Endothelial cell of umbilical vein (primary cell): ENCODE data around the gene DLGAP4. TPM values are rescaled to one million over a fixed set of nuclear protein-coding genes. Genes with fewer than 3 reads are reported as not detected.

Experiments used
- BruUV-seq: library from RNA; stranded (reverse); fragments of 400-500 nt; replicated peaks from 2 replicates; lab custom pipeline; 2021; lab: Mats Ljungman, UMichigan
- CTCF ChIA-PET: fragments of 300-600, 350-600 bp; sonication (Branson Sonifier 250); formaldehyde crosslinking; loops from one replicate; lab custom pipeline; 2021; ENCODE audit warnings: antibody characterized with exemption, inconsistent platforms; lab: Charles Lee
- POLR2A ChIA-PET: fragments of 300-600, 350-600 bp; sonication (Branson Sonifier 250); formaldehyde crosslinking; loops from one replicate; lab custom pipeline; 2021; ENCODE audit warnings: antibody characterized with exemption, inconsistent platforms; lab: Charles Lee
- DNase-seq: peaks from one replicate; pipeline ENCODE4 v3.0.0-alpha.2; 2011; ENCODE audit warnings: low read depth, low spot score
- FAIRE-seq: peaks from 2 replicates; lab custom pipeline; 2011; peaks lifted over from hg19 to GRCh38; lab: Jason Lieb, UNC
- H2AFZ ChIP-seq: 2 replicates; pipeline ENCODE4 v1.6.0; 2012; ENCODE audit warnings: low read depth, low read length, control low read depth, inconsistent platforms
- H3K27ac ChIP-seq: 2 replicates; pipeline ENCODE4 v1.5.1; 2011; ENCODE audit warnings: low read depth, mild to moderate bottlenecking, control low read depth, low read length, moderate library complexity; ENCODE audit not compliant: insufficient read depth
- H3K27me3 ChIP-seq, 2 experiments: 2 replicates each; pipeline versions ENCODE4 v1.6.0 to v1.6.1; 2011; ENCODE audit warnings: low read length in 2 of 2, mixed read lengths in 1 of 2; ENCODE audit not compliant: control insufficient read depth in 2 of 2, insufficient read depth in 2 of 2
- H3K36me3 ChIP-seq, 2 experiments: 2 replicates in 1 of 2; 3 replicates in 1 of 2; pipeline ENCODE4 v1.5.1; 2011; ENCODE audit warnings: low read length in 2 of 2, mild to moderate bottlenecking in 1 of 2, moderate library complexity in 1 of 2; ENCODE audit not compliant: control insufficient read depth in 2 of 2, insufficient read depth in 2 of 2; ENCODE audit errors: extremely low read depth in 1 of 2
- H3K4me1 ChIP-seq: 3 replicates; pipeline ENCODE4 v1.5.1; 2011; ENCODE audit warnings: mild to moderate bottlenecking, low read length; ENCODE audit not compliant: control insufficient read depth, insufficient read depth; ENCODE audit errors: extremely low read depth
- H3K4me2 ChIP-seq: 2 replicates; pipeline ENCODE4 v1.6.1; 2011; ENCODE audit warnings: low read length, control low read depth, mixed read lengths; ENCODE audit not compliant: insufficient read depth
- H3K4me3 ChIP-seq, 3 experiments: fragments of 200-600 bp in 1 of 3; sonication (generic), shearing (Covaris generic) in 1 of 3; replicated peaks in 1 of 3; 2 replicates each; pipeline ENCODE4 v1.5.1; 2011 to 2016; ENCODE audit warnings: control low read depth in 3 of 3, low read length in 3 of 3, mild to moderate bottlenecking in 2 of 3, inconsistent platforms in 1 of 3, low read depth in 1 of 3, moderate library complexity in 1 of 3; ENCODE audit not compliant: insufficient read depth in 1 of 3
- H3K79me2 ChIP-seq: 2 replicates; pipeline ENCODE4 v1.6.0; 2012; ENCODE audit warnings: low read length, inconsistent platforms; ENCODE audit not compliant: control insufficient read depth, insufficient read depth
- H3K9ac ChIP-seq: replicated peaks from 2 replicates; pipeline ENCODE3; 2011; ENCODE audit warnings: low read length, control low read depth; ENCODE audit not compliant: insufficient read depth; ENCODE audit errors: extremely low read depth
- H3K9me1 ChIP-seq: replicated peaks from 3 replicates; pipeline ENCODE4 v1.6.0; 2011; ENCODE audit warnings: mild to moderate bottlenecking, low read length; ENCODE audit not compliant: control insufficient read depth, insufficient read depth; ENCODE audit errors: extremely low read depth
- H3K9me3 ChIP-seq: replicated peaks from 2 replicates; pipeline ENCODE4 v1.5.1; 2012; ENCODE audit warnings: low read length, inconsistent platforms; ENCODE audit not compliant: control insufficient read depth, insufficient read depth
- H4K20me1 ChIP-seq: replicated peaks from 2 replicates; pipeline ENCODE3; 2011; ENCODE audit warnings: mild to moderate bottlenecking, low read length; ENCODE audit not compliant: control insufficient read depth, insufficient read depth; ENCODE audit errors: extremely low read depth
- CTCF ChIP-seq, 2 donors: IDR thresholded peaks; 1 replicate in 1 of 2; 2 replicates in 1 of 2; pipeline ENCODE4 v1.5.1; 2011; ENCODE audit warnings: low read length in 2 of 2, mild to moderate bottlenecking in 2 of 2, moderate library complexity in 2 of 2, control low read depth in 1 of 2, inconsistent platforms in 1 of 2, low read depth in 1 of 2; ENCODE audit not compliant: insufficient read depth in 1 of 2; ENCODE audit errors: extremely low read depth in 1 of 2
- EZH2 ChIP-seq: IDR thresholded peaks from 2 replicates; pipeline ENCODE4 v1.6.1; 2012; ENCODE audit warnings: borderline replicate concordance, low read depth, mild to moderate bottlenecking, moderate library complexity, low read length, inconsistent platforms; ENCODE audit not compliant: severe bottlenecking
- FOS ChIP-seq: IDR thresholded peaks from 2 replicates; pipeline ENCODE4 v1.6.1; 2011; ENCODE audit warnings: mild to moderate bottlenecking, low read length, moderate library complexity, borderline replicate concordance; ENCODE audit not compliant: insufficient read depth
- GATA2 ChIP-seq: IDR thresholded peaks from 2 replicates; pipeline ENCODE4 v1.7.0; 2011; ENCODE audit warnings: low read depth, mild to moderate bottlenecking, moderate library complexity, mixed read lengths, low read length; ENCODE audit not compliant: insufficient read length, insufficient read depth
- JUN ChIP-seq: IDR thresholded peaks from 2 replicates; pipeline ENCODE4 v1.6.1; 2011; ENCODE audit warnings: borderline replicate concordance, low read depth; ENCODE audit not compliant: insufficient read length, insufficient read depth
- MAX ChIP-seq: IDR thresholded peaks from 2 replicates; pipeline ENCODE4 v1.6.1; 2011; ENCODE audit not compliant: insufficient read depth, insufficient read length
- MYC ChIP-seq: IDR thresholded peaks from one replicate; pipeline ENCODE4 v1.6.1; 2011; ENCODE audit warnings: mild to moderate bottlenecking, low read depth, low read length
- POLR2A ChIP-seq: IDR thresholded peaks from 2 replicates; pipeline ENCODE4 v1.6.1; 2012; ENCODE audit warnings: low read depth, mild to moderate bottlenecking, control low read depth, low read length
- POLR2AphosphoS5 ChIP-seq: IDR thresholded peaks from 2 replicates; pipeline ENCODE4 v1.6.1; 2012; ENCODE audit warnings: low read depth, mild to moderate bottlenecking, control low read depth, low read length, moderate library complexity; ENCODE audit not compliant: insufficient read depth
- dilution Hi-C: fragments of 300-500 bp; cut with MboI; formaldehyde crosslinking; loops from one replicate; pipeline ENCODE4 v1.15.0; 2019; ENCODE audit warnings: low sequenced_read_pairs; ENCODE audit not compliant: extremely low pct_ligation_motif_present
- intact Hi-C: fragments of 100-400 bp; cut with micrococcal nuclease; formaldehyde crosslinking; loops from one replicate; pipeline ENCODE4 v1.10.0; 2022
- polyA plus RNA-seq, 4 experiments: library from polyadenylated mRNA; depleted of rRNA in 3 of 4; stranded (reverse) in 3 of 4; unstranded in 1 of 4; fragments of >200 nt; gene quantifications; 2 replicates each; pipeline versions ENCODE4 v1.2.1 to v1.2.3, GENCODE V29; 2011 to 2012; ENCODE audit warnings: missing spikeins in 1 of 4
- total RNA-seq: library from RNA; stranded (reverse); gene quantifications from 2 replicates; pipeline ENCODE4 v1.2.3, GENCODE V29; 2021

Gene DLGAP4
- total and polyA plus RNA-seq, 2 donors (not counting 3 experiments of a cell fraction or from before 2014, with no cell fraction given), result 57.5 to 125 TPM

- Histone ChIP-seq H4K20me1 (no peaks in the 10 kb centered on the region), H3K9me1 (no peaks in the 10 kb centered on the region), H3K4me2 (no peak overlapping the region), H3K4me3 (no peak overlapping the region), H3K4me1 (peaks cover 5% of the 10 kb centered on the region), H3K79me2 (no peaks in the 10 kb centered on the region), H3K9me3 (no peaks in the 10 kb centered on the region), H3K9ac (no peak overlapping the region), H3K36me3 (no peaks in the 10 kb centered on the region), H2AFZ (no peak overlapping the region), H3K27ac (no peak overlapping the region), H3K27me3 (peaks cover 25 to 27% of the 10 kb centered on the region in 2 experiments)
- dilution Hi-C loops, result no loop called here
- ChIA-PET CTCF (no interaction called here), POLR2A (no interaction called here)
- no peak for DNase-seq
- TF ChIP-seq MAX, result no peak
- TF ChIP-seq EZH2, result no peak
- no peak for TF ChIP-seq CTCF (IDR thresholded peaks at IDR 0.05; ENCODE audit: extremely low read depth in 1 of 2, insufficient read depth in 1 of 2, low read depth in 1 of 2, low read length in 2 of 2)
- no peak for TF ChIP-seq POLR2A
- no peak for TF ChIP-seq POLR2AphosphoS5
- TF ChIP-seq MYC, result no peak
- TF ChIP-seq GATA2, result no peak
- TF ChIP-seq JUN, result no peak
- no peak for TF ChIP-seq FOS
- no peak for FAIRE-seq
- intact Hi-C loops, result no loop called here
- no TSS peak for BruUV-seq
Observed at GRCh38 chr20:36299459-36299858, 6.7 kb upstream of the DLGAP4 start.
